GM03348 (cell line): Measurements from ENCODE around the gene PRPF40A.

Experiments used
- DNase-seq: peaks from one replicate; pipeline ENCODE4 v3.0.0; 2012; ENCODE audit warnings: low spot score

The PRPF40A gene

DNA sequence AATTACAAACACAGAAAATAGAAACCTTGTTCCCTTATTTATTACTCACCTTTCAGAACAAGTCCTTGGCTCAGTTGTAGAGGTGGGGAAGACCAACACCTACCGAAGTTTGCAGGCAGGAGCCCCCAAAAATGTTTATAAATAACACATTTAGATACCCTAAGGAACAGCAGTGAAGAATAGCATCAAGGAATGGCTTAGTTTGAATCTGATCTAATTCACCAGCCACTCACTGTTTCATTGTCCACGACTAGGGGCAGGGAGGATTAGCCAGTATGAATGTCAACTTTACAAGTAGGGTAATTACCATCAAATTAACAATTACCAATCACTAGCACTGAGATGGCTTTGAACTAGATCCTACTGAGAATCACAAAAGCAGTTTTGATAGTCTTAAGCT, 65.4 kb downstream of the PRPF40A start:
- no peak for DNase-seq

DNA sequence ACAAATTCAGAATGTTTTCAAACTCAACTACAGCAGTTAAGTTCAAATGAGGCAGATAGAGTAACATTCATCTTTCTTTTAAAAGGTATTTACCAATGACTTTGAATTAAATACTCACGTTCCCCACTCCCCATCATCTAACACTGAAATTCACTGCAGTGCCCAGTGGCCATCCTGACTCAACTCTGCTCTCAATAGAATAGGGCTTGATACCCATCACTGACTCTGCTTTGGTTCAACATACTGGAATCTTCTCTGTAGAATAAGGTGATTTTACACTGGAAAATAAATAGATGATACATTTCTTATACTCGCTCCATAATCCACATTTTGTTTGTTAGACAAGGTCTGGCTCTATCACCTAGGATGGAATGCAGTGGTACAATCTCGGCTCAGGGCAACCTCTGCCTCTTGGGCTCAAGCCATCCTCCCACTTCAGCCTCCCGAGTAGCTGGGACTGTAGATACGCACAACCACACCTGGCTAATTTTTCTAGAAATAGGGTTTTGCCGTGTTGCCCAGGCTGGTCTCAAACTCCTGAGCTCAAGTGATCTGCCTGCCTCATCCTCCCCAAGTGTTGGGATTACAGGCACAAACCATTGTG, 66.4 kb downstream of the PRPF40A start:
- no peak for DNase-seq

- no peak for DNase-seq
Measured at GRCh38 chr2:152649997-152650396, 67.3 kb downstream of the PRPF40A start.

GRCh38 chr2:152648336-152648735, 68.9 kb downstream of the PRPF40A start:
- peak; percentile 9 for DNase-seq

DNA sequence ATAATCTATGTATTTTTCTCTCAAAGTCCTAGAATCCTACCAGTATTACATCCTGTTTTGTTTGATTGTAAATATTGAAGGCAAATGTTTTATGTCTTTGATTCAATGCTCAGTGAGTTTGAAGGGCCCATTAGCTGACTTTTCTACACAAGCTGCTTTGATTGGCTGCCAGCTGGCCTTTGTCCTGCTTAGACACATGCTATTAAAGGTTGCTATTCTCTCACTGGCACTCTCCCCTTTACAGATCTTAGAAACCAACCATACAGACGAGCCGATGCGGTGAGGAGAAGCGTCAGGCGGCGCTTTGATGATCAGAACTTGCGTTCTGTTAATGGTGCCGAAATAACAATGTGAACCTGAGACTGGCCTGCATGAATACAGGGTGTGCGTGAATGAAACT, 69.7 kb downstream of the PRPF40A start:
- DNase-seq: peak; percentile 22

GRCh38 chr2:152646775-152647174, 70.5 kb downstream of the PRPF40A start:
- DNase-seq: peak; percentile 88

GRCh38 chr2:152646264-152646663, 71.0 kb downstream of the PRPF40A start:
- DNase-seq: no peak

- no peak for DNase-seq
Measured at GRCh38 chr2:152644189-152644873, 72.9 kb downstream of the PRPF40A start.

GRCh38 chr2:152638590-152638989, 78.7 kb downstream of the PRPF40A start:
- no peak for DNase-seq

- DNase-seq: no peak
Measured at GRCh38 chr2:152638056-152638455, 79.2 kb downstream of the PRPF40A start.

DNA sequence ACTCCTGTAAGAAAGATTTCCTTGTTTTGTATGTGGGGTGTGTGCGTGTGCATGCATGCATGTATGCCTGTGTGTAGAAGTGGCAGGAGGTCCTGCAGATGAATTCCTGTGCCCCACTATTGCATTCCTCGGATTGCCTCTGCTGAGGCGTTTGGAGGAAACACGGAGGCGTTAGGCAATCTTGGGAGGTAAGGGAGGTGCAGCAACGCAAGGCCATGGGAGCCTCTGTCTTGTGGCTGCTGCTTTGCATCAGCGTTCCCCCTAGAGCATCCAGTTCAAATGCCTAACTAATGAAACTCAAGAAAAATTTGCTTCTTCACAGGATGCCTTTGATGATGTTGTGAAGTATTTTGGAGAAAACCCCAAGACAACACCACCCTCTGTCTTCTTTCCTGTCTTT, 80.0 kb downstream of the PRPF40A start:
- DNase-seq: no peak

- DNase-seq: peak; percentile 75
Measured at GRCh38 chr2:152635635-152636298, 81.5 kb downstream of the PRPF40A start.

DNA sequence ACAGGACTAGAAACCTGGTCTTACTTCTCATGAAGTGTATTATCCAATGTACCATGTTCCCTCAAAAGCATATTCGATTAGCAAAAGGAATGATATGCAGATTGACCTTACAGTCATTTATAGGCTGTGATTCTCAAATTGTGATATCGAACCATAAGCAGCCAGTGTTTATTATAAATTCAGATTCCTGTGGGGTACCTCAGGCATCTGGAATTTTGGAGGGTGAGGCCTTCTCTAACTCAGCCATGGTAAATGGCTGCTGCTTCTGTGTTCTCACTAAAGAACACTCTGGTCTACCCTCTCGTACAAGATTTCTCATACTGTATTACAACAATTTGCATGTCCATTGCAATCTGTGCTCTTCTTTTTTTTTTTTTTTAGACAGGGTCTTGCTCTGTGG, 84.5 kb downstream of the PRPF40A start:
- no peak for DNase-seq

- no peak for DNase-seq
Measured at GRCh38 chr2:152630466-152630865, 86.8 kb downstream of the PRPF40A start.

GRCh38 chr2:152629202-152629601, 88.1 kb downstream of the PRPF40A start:
- DNase-seq: no peak

DNA sequence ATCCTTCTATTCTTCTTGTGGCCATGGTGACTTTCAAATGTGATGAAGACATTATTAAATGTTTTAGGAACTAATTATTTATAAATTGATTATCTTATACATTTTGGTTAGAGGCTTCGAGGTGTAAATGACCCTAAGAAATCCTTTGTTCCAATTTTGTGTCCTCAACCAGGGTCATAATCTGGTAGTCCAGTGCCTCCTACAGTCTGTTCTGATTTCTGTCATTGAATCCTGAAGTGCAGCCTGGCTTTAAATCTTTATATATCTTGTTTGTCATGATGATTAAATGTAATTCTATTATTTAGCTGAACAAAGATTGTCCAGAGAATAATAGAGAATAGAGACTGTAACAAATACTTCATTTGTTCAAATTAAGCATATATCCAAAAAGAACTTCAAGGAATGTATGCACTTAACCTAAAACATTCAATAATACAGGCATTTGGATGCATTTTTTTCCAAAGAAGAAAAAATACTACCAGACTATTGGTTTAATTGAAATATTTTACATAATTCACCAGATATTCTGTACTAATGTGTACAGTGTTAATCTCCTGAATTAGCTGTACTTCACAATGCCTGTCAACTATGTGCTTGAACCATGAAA, 89.8 kb downstream of the PRPF40A start:
- DNase-seq: peak; percentile 54

- DNase-seq: peak; percentile 23
Measured at GRCh38 chr2:152626911-152627339, 90.3 kb downstream of the PRPF40A start.

DNA sequence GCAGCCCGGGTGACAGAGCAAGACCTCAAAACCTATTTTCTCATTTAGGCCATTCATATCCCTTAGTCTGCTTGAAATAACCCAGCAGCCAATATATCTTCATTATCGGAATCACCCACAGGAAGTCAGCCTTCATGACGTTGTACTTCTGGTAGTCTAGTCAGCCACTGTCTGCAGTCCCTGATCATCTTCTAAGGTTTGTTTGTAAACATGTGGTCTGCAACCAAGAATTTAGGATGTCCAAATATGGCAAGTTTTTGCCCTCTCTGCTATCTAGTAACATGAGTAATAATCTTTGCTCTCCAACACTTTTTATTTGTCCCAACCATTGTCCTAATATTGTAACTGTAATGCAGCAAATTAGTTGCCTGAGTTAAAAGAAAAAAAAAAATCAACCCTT, 92.5 kb downstream of the PRPF40A start:
- DNase-seq: no peak

DNA sequence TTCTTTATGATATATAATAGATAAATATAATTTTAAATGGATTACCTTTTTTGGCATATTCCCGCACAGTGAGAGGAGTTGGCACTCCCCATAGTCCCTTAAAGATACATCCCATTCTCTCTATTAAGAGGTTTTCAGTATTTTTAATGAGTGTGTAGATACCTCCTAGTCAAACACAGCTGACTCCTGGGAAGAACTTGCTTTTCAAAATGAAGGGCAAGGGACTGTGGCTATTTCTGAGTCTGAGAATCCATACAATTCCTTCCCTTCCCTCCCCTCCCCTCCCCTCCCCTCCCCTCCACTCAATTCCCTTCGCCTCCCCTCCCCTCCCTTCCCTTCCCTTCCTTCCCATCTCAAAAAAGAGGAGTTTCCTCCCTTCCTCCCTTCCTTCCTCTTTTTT, 93.5 kb downstream of the PRPF40A start:
- DNase-seq: no peak

GRCh38 chr2:152623076-152623740, 94.1 kb downstream of the PRPF40A start:
- DNase-seq: no peak

DNA sequence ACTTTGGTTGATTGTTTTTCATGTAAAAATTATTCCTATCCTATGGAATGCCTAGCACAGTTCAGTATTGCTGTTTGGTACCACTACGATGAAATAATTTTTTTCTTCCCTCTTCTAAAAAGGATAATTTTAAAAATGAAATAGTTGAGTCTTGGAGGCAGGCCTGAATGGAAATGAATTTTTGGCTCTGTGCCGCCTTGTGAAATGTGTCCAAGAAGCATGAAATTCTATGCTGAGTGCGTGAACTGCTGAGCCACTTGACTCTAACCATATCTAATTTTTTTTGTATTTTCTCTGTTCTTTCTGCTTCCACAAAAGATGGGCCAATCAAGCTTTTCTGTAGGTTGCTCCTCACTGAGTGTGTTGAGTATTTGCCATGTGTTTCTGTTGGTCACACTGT, 95.0 kb downstream of the PRPF40A start:
- DNase-seq: no peak

- no peak for DNase-seq
Measured at GRCh38 chr2:152620985-152621384, 96.3 kb downstream of the PRPF40A start.
